BJ (cell line): ENCODE measurements around the gene NCAPH2. TPM values are rescaled to one million over a fixed set of nuclear protein-coding genes. Genes with fewer than 3 reads are reported as not detected.

Source experiments
- CTCF ChIA-PET: fragments of 350-600 bp; formaldehyde crosslinking; extraction: SDS; loops from one replicate; lab custom pipeline; 2021; ENCODE audit warnings: antibody characterized with exemption, inconsistent platforms; lab: Yijun Ruan, JAX
- POLR2A ChIA-PET: fragments of 300-600 bp; sonication (Branson Sonifier 250); formaldehyde crosslinking; extraction: SDS; loops from one replicate; lab custom pipeline; 2021; ENCODE audit warnings: antibody characterized with exemption; lab: Charles Lee
- DNase-seq: peaks from one replicate; pipeline ENCODE4 v3.0.0-alpha.2; 2011; ENCODE audit warnings: low read depth
- H3K27me3 ChIP-seq: 2 replicates; pipeline ENCODE4 v1.6.0; 2011; ENCODE audit warnings: low read length; ENCODE audit not compliant: control insufficient read depth, insufficient read depth
- H3K36me3 ChIP-seq: 2 replicates; pipeline ENCODE4 v1.5.1; 2011; ENCODE audit warnings: low read length; ENCODE audit not compliant: control insufficient read depth, insufficient read depth
- H3K4me3 ChIP-seq: 2 replicates; pipeline ENCODE4 v1.5.1; 2011; ENCODE audit warnings: low read depth, mild to moderate bottlenecking, control low read depth, low read length
- CTCF ChIP-seq: IDR thresholded peaks from 2 replicates; pipeline ENCODE4 v1.5.1; 2011; ENCODE audit warnings: low read depth, mild to moderate bottlenecking, control low read depth, inconsistent platforms, low read length, moderate library complexity; ENCODE audit not compliant: insufficient read depth
- polyA plus RNA-seq: library from polyadenylated mRNA; depleted of rRNA; stranded (reverse); fragments of >200 nt; gene quantifications from 2 replicates; pipeline ENCODE4 v1.2.3, GENCODE V29; 2011

The NCAPH2 gene
- polyA plus RNA-seq, 1 experiment, result 31.7 TPM

- no peak for DNase-seq
- ChIA-PET POLR2A (no interaction called here), CTCF (interaction anchor here (1.0 kb wide), 1 partner anchor 65 kb away, joined by 3 read pairs; no protein-coding TSS in a partner anchor)
- H3K4me3 ChIP-seq, result no peak overlapping the region
- H3K36me3 ChIP-seq, result peaks cover 27% of the 10 kb centered on the region
- H3K27me3 ChIP-seq, result no peaks in the 10 kb centered on the region
- TF ChIP-seq CTCF, result no peak
Observed at GRCh38 chr22:50502628-50503474, 5.2 kb upstream of the NCAPH2 start.

GRCh38 chr22:50503475-50504145 is 4.4 kb upstream of the NCAPH2 start:
- no peak for TF ChIP-seq CTCF
- no peak for DNase-seq
- ChIA-PET CTCF (interaction anchor here (1.0 kb wide), 1 partner anchor 66 kb away, joined by 3 read pairs; no protein-coding TSS in a partner anchor), POLR2A (no interaction called here)
- Histone ChIP-seq H3K4me3 (no peak overlapping the region), H3K27me3 (no peaks in the 10 kb centered on the region), H3K36me3 (peaks cover 27% of the 10 kb centered on the region)

- Histone ChIP-seq H3K36me3 (peaks cover 27% of the 10 kb centered on the region), H3K27me3 (no peaks in the 10 kb centered on the region), H3K4me3 (no peak overlapping the region)
- no peak for TF ChIP-seq CTCF
- CTCF ChIA-PET, result no interaction called here
- POLR2A ChIA-PET, result no interaction called here
- DNase-seq, result no peak
Observed at GRCh38 chr22:50504369-50505211, 3.4 kb upstream of the NCAPH2 start.

- no peak for DNase-seq
- Histone ChIP-seq H3K4me3 (no peak overlapping the region), H3K36me3 (peaks cover 27% of the 10 kb centered on the region), H3K27me3 (no peaks in the 10 kb centered on the region)
- TF ChIP-seq CTCF, result no peak
- CTCF ChIA-PET, result interaction anchor here (3.1 kb wide), 1 partner anchor 8 kb away, joined by 13 read pairs; no protein-coding TSS in a partner anchor
- POLR2A ChIA-PET, result no interaction called here
Observed at GRCh38 chr22:50505276-50505775, 2.7 kb upstream of the NCAPH2 start.
